ENCODE results near the gene TMUB1.

TMUB1 gene

DNA sequence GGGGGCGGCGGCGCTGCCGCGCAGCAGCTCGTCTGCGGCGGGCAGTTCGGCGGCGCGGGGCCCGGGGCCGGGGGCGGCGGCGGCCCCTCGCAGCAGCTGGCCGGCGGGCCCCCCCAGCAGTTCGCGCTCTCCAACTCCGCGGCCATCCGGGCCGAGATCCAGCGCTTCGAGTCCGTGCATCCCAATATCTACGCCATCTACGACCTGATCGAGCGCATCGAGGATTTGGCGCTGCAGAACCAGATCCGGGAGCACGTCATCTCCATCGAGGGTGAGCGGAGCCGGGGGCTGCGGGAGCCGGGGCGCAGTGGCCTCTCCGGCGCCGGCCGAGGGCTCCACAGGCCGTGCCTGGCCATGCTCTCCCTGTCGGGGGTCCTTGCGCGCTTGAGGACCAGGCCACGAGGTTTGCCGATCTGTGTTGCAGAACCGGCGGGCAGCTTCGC, 3.5 kb upstream of the TMUB1 start:
- TF ChIP-seq, protein P1, sequence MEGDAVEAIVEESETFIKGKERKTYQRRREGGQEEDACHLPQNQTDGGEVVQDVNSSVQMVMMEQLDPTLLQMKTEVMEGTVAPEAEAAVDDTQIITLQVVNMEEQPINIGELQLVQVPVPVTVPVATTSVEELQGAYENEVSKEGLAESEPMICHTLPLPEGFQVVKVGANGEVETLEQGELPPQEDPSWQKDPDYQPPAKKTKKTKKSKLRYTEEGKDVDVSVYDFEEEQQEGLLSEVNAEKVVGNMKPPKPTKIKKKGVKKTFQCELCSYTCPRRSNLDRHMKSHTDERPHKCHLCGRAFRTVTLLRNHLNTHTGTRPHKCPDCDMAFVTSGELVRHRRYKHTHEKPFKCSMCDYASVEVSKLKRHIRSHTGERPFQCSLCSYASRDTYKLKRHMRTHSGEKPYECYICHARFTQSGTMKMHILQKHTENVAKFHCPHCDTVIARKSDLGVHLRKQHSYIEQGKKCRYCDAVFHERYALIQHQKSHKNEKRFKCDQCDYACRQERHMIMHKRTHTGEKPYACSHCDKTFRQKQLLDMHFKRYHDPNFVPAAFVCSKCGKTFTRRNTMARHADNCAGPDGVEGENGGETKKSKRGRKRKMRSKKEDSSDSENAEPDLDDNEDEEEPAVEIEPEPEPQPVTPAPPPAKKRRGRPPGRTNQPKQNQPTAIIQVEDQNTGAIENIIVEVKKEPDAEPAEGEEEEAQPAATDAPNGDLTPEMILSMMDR (IDR thresholded peaks at IDR 0.05; ENCODE audit: unreplicated experiment in 3 of 3), result no peak
- H3K4me3 Mint-ChIP-seq, result peak overlapping the region; percentile 87 to 93 (median 93)
- peak overlapping the region; percentile 50 to 83 (median 83) for H3K27ac Mint-ChIP-seq
- no peaks in the 10 kb centered on the region for H3K36me3 Mint-ChIP-seq (ENCODE audit: low read depth)
- peaks cover 4% of the 10 kb centered on the region for H3K27me3 Mint-ChIP-seq (ENCODE audit: low read depth)
- H3K9me3 Mint-ChIP-seq, result no peaks in the 10 kb centered on the region
- H3K4me1 Mint-ChIP-seq, result peaks cover 48% of the 10 kb centered on the region

DNA sequence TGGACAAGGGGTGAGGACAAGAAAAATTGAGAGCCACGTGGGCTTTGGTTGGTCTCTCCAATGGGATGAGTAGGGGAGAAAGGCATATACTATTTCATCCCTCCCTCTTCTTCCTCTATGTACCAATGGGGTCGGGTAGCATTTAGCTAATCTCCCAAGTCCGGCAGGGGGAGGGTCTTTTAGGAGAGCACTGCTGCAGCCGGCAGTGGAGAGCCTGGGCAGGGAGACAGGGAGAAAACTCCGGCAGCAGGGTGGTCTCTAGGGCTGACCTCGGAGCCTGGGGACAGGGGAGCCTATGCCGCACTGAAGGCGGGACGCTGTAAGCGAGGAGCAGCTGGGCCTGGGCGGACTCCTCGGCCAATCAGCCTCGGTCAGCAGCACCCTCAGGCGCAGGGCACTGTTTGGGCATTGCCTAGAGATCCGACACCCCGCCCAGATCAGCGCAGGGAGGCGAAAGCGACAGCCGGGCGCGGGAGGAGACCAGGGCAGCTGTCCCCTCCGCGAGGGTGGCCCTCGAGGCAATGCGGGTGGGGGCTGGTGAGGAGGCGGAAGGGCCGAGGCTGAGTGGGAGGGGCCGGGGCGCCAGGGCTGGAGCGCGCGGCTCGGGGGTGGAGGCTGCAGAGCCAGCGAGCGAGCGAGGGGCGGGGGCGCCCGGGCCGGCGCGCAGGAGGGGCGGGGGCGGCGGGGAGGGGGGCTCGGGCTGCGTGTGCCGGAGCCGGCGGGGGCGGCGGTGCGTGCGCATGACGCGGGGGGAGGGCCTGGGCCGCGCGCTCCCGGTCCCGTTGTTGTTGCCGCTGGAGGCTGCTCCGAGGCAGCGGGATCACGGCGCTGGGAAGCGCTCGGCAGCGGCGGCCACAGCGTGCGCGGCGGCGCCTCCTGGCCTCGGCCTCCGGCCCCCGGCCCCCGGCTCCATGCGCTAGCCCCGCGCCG, 2.7 kb upstream of the TMUB1 start, which contains the start of gene AGAP3:
Gene AGAP3 (plus strand): TSS at position 785 of the 930 bp plus-strand sequence. CDS start 267 bp downstream, outside the sequence.
- peak within 1 kb of the TSS; percentile 90 to 97 (median 92) for H3K27ac Mint-ChIP-seq

DNA sequence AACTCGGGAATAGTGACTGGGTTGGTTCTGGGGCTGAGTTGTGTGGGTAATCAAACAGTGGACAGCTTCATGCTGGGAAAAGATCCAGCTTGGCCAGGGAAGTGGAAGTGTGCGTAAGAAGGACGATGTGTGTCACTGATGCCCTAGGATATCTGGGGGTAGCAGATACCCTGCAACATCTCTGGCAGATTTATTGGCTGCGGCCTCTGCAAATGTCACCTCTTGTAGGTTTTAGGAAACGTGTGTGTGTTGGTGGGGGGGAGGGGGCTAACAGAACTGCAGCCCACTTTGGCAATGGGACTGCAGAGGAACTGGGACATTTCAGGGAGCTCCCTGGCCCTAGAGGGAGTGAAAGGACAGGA, 2.0 kb upstream of the TMUB1 start:
- peaks cover 40% of the 10 kb centered on the region for H3K4me1 Mint-ChIP-seq
- no peaks in the 10 kb centered on the region for H3K36me3 Mint-ChIP-seq (ENCODE audit: low read depth)
- peak overlapping the region; percentile 91 to 94 (median 94) for H3K4me3 Mint-ChIP-seq
- H3K27ac Mint-ChIP-seq, result peak overlapping the region; percentile 90 to 97 (median 92)
- H3K9me3 Mint-ChIP-seq, result no peaks in the 10 kb centered on the region
- H3K27me3 Mint-ChIP-seq (ENCODE audit: low read depth), result no peaks in the 10 kb centered on the region
- TF ChIP-seq, protein P1 (IDR thresholded peaks at IDR 0.05; ENCODE audit: unreplicated experiment in 3 of 3), result no peak

More for the DNA sequence above, 2.7 kb upstream of the TMUB1 start, which contains the start of gene AGAP3:
- no peaks in the 10 kb centered on the region for H3K27me3 Mint-ChIP-seq (ENCODE audit: low read depth)
- peak within 1 kb of the TSS; percentile 93 to 94 (median 94) for H3K4me3 Mint-ChIP-seq
- peaks cover 40% of the 10 kb centered on the region for H3K4me1 Mint-ChIP-seq
- no peaks in the 10 kb centered on the region for H3K9me3 Mint-ChIP-seq
- H3K36me3 Mint-ChIP-seq (ENCODE audit: low read depth), result no peaks in the 10 kb centered on the region
- TF ChIP-seq, protein P1 (IDR thresholded peaks at IDR 0.05; ENCODE audit: unreplicated experiment in 3 of 3), result no peak

DNA sequence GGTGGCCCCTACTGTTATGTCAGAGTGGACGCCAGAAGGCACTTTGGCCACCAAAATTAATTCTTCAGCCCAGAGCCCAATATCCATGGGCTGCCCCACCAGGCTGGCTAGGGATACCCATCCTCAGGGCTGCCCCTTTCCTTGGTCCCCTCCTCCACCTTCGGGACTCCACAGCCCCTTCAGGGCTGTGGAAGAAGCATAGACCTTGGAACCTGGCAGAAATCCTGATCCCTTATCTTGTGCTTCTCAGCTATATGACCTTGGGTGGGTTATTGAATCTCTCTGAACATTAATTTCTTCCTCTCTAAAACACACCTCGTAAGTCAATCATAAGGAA, 499 bp upstream of the TMUB1 start:
- Mint-ChIP-seq H3K36me3 (ENCODE audit: low read depth) (no peaks in the 10 kb centered on the region), H3K27ac (peak overlapping the region in 1 of 3 experiments; percentile 44)
- TF ChIP-seq, protein P1 (IDR thresholded peaks at IDR 0.05; ENCODE audit: unreplicated experiment in 3 of 3), result no peak

DNA sequence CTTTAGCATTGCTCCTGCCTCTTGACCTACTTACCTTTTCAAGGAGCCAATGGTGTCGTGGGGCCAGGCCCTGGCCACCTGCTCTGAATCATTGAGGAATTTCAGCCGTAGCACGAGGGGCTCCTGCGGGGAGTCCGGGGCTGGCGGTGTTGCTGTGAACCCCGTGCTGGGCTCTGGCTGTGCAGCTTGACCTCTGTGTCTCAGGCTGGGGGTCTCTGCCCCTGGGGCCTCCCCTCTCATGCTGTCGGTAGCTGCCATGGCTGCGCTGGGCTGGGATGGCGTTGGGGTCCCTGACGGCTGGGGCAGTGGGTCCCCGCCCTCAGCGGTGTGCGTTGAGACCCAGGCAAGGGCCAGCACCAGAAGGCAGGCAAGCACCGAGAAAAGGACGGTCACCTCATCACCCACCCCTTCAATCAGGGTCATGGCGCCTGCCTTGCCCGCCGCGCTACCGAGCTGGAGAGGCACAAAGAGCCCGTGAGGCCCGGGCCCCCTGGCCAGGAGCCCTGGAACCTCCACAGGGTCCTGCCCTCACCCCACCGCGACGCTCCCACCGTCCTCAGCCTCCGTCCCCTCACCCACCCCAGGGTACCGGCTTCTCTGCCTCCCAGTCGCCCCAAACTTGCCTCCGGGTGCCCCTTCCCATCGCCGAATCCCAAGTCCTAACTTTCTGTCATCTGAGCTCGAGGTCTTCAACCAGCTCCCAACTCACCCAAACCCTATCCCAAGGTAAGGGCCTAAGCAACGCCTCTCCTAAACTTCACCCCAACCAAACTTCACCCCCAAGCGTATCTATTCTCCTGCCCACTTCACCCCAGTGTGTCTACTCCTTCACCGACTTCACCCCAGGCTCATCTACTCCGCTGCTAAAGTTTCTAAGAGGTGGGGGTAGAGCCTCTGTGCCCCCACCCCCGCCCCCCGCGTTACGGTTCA, 887 bp downstream of the TMUB1 start:
- TF ChIP-seq, protein P1 (IDR thresholded peaks at IDR 0.05; ENCODE audit: unreplicated experiment in 3 of 3), result no peak
- H3K4me1 Mint-ChIP-seq, result peaks cover 39% of the 10 kb centered on the region
- H3K27me3 Mint-ChIP-seq (ENCODE audit: low read depth), result no peaks in the 10 kb centered on the region
- H3K4me3 Mint-ChIP-seq, result peak overlapping the region; percentile 94 to 97 (median 94)
- H3K27ac Mint-ChIP-seq, result peak overlapping the region; percentile 86 to 96 (median 88)
- H3K36me3 Mint-ChIP-seq (ENCODE audit: low read depth), result no peaks in the 10 kb centered on the region
- H3K9me3 Mint-ChIP-seq, result no peaks in the 10 kb centered on the region

More for the DNA sequence above, 499 bp upstream of the TMUB1 start:
- Mint-ChIP-seq H3K9me3 (no peaks in the 10 kb centered on the region), H3K4me1 (peaks cover 39% of the 10 kb centered on the region), H3K4me3 (peak overlapping the region; percentile 74 to 83 (median 81)), H3K27me3 (ENCODE audit: low read depth) (no peaks in the 10 kb centered on the region)

Data from nephron (organoid).